Kidney epithelial cell (primary cell): ENCODE measurements around the gene ADAMTS9. TPM values are rescaled to one million over a fixed set of nuclear protein-coding genes. Genes with fewer than 3 reads are reported as not detected.

ENCODE experiments used
- DNase-seq: peaks from one replicate; pipeline ENCODE4 v3.0.0-alpha.2; 2010; ENCODE audit warnings: low read depth
- H3K27me3 ChIP-seq: 2 replicates; pipeline ENCODE4 v1.6.0; 2011; ENCODE audit warnings: low read length; ENCODE audit not compliant: control insufficient read depth, insufficient read depth
- H3K36me3 ChIP-seq: 2 replicates; pipeline ENCODE4 v1.5.1; 2011; ENCODE audit warnings: low read length; ENCODE audit not compliant: control insufficient read depth, insufficient read depth
- H3K4me3 ChIP-seq: 2 replicates; pipeline ENCODE4 v1.5.1; 2011; ENCODE audit warnings: low read depth, mild to moderate bottlenecking, control low read depth, low read length
- CTCF ChIP-seq: IDR thresholded peaks from 2 replicates; pipeline ENCODE4 v1.5.1; 2011; ENCODE audit warnings: mild to moderate bottlenecking, moderate library complexity, low read length, control low read depth, inconsistent platforms; ENCODE audit not compliant: insufficient read depth, poor library complexity, severe bottlenecking
- total RNA-seq: library from RNA; depleted of rRNA; stranded (reverse); fragments of >200 nt; gene quantifications from 2 replicates; pipeline ENCODE4 v1.2.3, GENCODE V29; 2015

ADAMTS9 gene
- total RNA-seq, 1 donor from 2014 or later = 211 TPM

GRCh38 chr3:64650096-64650622, 37.6 kb downstream of the ADAMTS9 start:
- Histone ChIP-seq H3K27me3 (no peaks in the 10 kb centered on the region), H3K36me3 (no peaks in the 10 kb centered on the region), H3K4me3 (no peak overlapping the region)
- TF ChIP-seq CTCF = no peak
- DNase-seq = no peak

DNA sequence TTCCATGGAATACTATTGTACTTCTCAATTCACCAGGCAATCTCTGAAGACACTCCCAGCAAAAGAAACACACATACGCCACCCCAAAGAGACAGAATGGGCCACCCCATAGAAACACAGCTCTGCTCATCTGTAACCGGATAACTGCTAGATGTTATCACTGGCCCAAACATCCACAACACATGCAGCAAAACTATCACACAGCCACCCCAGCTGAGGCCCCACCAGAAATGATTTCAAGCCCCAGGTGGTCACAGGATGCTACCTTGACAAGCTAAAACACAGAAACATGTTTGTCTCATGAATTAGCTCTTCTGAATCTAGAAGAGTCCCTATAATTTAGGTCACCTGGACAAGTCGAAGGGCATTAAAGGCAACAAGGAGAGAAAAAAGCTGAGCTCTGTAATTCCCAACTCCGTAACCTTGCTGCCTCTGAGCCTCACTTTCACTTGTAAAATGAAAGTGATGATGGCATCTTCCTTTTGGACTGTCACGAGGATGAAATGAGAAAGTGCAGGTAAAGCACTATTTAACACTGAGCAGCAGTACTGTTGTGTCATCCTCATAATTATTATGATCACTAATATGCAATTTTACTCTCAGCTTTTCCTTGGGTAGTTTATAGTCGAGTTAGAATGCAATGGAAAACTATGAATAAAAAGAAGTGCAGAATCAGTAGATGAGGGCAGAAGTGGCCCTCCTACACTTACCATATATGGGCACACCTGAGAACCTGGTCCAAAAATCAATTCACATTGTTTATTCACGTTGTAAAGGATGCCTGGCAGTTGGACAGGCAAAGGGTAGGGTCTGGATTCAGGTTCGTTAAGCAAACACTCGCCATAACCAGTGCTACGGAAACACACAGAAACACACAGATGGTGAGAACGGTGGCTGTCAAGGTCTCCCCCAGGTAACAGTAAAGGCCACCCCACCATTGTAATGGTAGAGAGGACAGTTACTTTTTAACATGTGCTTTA, 38.6 kb downstream of the ADAMTS9 start:
- no peak for DNase-seq
- TF ChIP-seq CTCF = no peak
- H3K27me3 ChIP-seq = no peaks in the 10 kb centered on the region

DNA sequence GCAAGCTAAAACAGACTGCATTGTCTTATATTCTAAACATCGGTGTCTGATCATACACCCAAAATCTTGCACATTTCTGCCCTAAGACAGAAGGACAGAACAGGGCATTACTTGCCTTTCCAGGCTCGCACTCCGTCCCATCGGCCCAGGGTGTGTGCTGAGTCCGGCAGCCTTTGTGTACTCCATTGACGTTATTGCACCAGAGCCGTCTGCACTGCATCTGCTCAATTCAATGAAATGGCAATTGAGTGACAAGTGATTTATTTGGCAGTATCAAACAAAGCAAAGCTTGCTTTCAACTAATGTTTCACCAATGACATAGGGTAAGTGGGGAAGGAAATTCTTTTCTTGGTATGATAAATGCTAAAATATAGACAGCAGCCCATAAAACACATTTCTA, 40.0 kb downstream of the ADAMTS9 start:
- H3K36me3 ChIP-seq = no peaks in the 10 kb centered on the region
- no peak for TF ChIP-seq CTCF
- no peak overlapping the region for H3K4me3 ChIP-seq
- no peak for DNase-seq
- no peaks in the 10 kb centered on the region for H3K27me3 ChIP-seq

More for the DNA sequence above, 38.6 kb downstream of the ADAMTS9 start:
- Histone ChIP-seq H3K36me3 (no peaks in the 10 kb centered on the region), H3K4me3 (no peak overlapping the region)

DNA sequence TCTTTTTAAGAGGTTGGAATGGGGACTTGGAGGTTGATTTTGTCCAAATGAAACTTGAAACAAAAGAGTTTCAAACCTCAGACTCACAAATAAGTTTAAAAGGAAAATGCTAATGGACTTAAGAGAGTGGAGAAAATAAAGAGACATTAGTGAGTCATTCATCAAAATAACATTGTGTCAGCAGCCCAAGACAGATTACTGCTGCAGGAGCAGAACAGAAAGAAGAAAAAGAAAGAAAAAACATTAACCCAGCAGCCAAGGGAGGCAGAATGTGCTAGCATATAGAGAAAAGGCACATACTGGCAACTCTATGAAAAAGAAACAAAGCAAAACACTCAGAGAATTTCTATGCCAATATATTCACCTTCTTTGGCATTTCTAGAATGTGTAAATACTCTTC, 42.6 kb downstream of the ADAMTS9 start:
- Histone ChIP-seq H3K4me3 (no peak overlapping the region), H3K27me3 (no peaks in the 10 kb centered on the region), H3K36me3 (no peaks in the 10 kb centered on the region)
- no peak for DNase-seq
- no peak for TF ChIP-seq CTCF

DNA sequence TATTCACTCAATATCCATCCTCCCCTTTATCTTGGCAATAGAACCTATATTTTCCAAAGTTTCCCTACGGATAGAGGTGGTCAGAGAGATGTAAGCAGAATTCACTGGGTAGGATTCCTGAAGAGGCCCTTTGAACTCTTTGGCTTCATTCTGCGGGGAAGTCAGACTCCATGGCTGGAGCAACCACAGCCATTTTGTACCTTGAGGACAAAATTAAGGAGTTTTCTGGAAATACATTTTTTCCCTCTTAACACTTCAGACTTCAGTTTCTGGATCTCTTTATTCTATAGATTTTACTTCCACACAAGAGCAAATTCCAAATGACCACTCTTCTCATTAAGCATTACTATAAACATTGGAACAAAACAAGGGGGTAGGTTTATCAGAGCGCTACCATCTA, 43.3 kb downstream of the ADAMTS9 start:
- Histone ChIP-seq H3K36me3 (no peaks in the 10 kb centered on the region), H3K27me3 (no peaks in the 10 kb centered on the region), H3K4me3 (no peak overlapping the region)
- no peak for TF ChIP-seq CTCF
- DNase-seq = no peak
